GM18499 (cell line): Measurements from ENCODE around the gene KICS2.

ENCODE experiments used
- ATAC-seq: cut with Tn5 transposase; IDR thresholded peaks from one replicate; pipeline ENCODE4 v1.9.1; 2021; ENCODE audit warnings: moderate number of reproducible peaks; ENCODE audit not compliant: insufficient read depth, unreplicated experiment

KICS2 gene

DNA sequence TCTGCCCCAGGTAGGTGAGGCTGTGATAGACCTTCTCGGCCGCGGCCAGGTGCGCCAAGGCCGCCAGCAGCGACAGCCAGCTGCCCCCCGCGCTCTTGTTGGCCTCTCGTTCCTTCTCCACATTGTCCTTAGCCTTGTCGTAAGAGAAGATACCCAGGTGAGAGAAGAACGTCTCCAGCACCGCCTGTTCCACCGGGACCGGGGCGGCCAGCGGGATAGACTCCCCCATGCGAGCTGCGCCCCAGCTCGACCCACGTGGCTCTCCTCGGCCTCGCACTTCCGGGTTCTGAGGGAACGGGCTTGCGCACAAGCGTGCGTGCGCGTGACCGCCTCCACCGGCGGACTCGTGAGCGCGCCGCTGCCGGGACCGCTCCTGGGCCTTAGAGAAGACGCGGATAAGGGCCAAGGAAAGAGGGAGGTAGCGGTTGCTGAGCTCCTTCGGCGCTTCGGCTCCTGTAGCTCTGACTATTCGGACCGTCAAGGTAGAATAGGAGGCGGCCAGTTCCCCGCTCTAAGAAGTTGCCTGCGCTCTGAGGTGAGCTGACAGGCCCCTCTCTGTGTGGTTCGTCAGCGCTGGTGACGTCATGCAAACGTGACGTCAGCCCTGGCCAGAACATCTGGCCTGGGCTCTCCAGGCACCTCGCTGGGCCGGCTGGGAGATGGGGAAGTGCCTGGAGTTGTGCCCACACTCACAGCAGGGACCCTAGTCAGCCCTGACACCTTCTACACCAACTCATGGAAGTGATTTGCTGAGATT is at the start of gene KICS2:
Gene KICS2 (minus strand): TSS at position 288 of the 757 bp plus-strand sequence. CDS start 59 bp downstream, at position 229.
- ATAC-seq, result peak; percentile 88

- no peak for ATAC-seq
Measured at GRCh38 chr12:64270411-64270810, 48.3 kb upstream of the KICS2 start.

- no peak for ATAC-seq
Measured at GRCh38 chr12:64269161-64269560, 47.1 kb upstream of the KICS2 start.

- ATAC-seq, result no peak
Measured at GRCh38 chr12:64268409-64268808, 46.3 kb upstream of the KICS2 start.

- no peak for ATAC-seq
Measured at GRCh38 chr12:64265839-64266238, 43.7 kb upstream of the KICS2 start.

- no peak for ATAC-seq
Measured at GRCh38 chr12:64261813-64262212, 39.7 kb upstream of the KICS2 start.

DNA sequence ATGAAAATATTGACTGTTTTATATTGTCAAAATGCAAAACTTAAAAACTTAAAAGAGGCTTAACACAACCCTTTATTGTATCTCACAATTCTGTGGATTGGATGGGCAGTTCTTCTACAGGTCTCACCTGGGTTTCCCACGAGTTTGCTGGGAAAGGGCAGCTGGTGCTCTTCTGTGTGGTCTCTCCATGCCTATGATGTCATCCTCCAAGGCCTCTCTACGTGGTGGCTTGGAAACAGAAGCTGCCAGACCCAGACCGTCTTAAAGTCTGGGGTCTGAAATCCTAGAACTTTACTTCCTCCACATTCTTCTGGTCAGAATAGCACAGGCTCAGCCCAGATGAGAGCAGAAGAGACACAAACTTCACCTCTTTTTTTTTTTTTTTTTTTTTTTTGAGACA is 36.5 kb upstream of the KICS2 start:
- no peak for ATAC-seq

- ATAC-seq, result no peak
Measured at GRCh38 chr12:64256166-64256800, 34.2 kb upstream of the KICS2 start.

DNA sequence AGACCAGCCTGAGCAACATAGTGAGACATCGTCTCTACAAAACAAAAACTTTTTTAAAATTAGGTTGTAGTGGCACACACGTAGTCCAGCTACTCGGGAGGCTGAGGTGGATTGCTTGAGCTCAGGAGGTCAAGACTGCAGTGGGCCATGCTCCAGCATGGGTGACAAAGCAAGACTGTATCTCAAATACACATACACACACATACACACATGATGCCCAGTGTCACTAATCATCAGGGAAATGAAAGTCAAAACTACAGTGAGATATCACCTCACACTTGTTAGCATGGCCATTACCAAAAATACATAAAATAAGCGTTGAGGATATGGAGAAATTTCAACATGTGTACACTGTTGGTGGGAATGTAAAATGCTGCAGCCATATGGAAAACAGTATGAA is 33.2 kb upstream of the KICS2 start:
- ATAC-seq, result no peak

DNA sequence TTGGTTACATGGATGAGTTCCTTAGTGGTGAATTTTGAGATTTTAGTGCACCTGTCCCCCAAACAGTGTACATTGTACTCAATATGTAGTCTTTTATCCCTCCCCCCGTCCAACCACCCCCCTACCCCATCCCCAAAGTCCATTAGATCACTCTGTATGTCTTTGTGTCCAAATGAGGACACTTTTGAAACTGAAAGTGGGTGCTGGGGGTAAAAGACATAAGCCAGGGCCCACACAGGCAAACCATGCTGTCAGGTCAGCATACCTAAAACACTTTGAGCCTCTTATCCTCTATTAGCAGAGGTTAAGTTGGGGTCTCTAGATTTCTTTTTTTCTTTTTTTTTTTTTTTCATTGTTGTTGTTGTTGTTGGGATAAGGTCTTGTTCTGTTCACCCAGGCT is 31.3 kb upstream of the KICS2 start:
- no peak for ATAC-seq

GRCh38 chr12:64252681-64253080 is 30.6 kb upstream of the KICS2 start:
- ATAC-seq, result no peak

DNA sequence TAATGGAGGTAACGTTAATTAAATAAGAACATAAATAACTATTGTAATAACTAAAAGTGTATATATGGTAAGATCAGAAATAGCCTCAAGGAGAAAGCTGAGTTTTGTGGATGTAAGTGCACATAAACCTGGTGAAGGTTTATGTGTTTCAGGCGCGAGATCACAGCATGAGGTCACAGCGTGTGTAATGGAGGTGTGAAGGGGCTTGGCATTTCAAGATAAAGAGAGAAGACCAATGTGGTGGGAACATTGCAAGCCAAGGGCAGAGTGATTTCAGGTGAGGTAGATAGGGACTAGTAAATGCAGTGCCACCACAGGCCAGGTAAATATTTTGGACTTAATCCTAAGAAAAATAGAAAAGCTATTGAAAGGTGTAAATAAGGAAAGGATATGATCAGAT is 21.7 kb upstream of the KICS2 start:
- ATAC-seq, result no peak

DNA sequence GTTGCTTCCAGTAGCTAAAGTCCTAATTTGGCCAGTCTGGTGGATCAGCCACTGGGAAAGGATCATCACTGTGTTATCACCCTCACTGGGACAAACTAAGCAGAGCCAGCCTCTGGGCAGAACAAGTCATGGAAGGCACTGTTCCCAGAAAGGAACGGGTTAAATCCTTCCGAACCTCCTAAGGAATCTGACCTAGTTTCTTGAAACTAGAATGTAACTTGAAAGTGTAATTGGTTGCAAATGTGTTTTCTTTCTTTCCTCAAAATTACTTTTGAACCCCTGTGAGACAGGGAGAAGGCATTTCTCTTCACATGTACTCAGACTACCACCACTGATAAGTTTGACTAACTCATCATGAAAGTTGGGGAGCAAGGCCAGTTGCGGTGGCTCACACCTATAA is 18.7 kb upstream of the KICS2 start:
- no peak for ATAC-seq

DNA sequence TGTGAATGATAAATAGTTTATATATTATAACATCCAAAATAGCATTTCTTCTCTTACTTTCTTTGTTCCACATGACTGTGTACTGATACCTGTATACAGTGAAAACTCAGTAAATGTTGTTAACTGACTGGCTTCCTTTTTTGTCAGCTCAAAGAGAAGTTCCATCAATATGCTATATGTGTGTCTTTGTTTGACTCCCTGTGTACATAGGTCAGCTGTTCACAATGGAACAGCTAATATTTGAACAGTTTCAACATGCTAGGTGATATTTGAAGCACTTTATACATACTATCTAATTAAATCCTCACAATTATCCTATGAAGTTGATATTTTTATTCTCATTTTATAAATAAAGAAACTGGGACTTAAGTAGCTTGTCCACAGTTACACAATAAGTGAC is 15.3 kb upstream of the KICS2 start:
- no peak for ATAC-seq

- ATAC-seq, result no peak
Measured at GRCh38 chr12:64236549-64236948, 14.5 kb upstream of the KICS2 start.

DNA sequence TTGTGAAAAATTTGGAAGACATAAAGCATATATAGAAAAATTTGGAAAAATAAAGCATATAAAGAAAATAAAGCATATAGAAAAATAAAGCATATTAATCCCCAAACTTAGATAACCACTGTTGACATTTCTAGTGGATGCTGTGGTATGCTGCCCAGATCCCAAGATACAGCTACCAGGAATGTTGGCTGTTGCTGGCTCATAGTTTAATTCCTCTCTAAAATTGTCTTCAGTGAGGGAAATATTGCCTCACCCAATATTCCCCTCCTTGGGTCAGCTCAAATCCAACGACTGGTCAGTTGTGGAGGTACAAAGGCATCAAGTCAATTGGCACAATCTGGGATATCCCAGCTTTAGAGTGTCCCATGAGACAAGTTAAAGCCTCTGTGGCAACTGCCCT is 10.1 kb upstream of the KICS2 start:
- ATAC-seq, result no peak

DNA sequence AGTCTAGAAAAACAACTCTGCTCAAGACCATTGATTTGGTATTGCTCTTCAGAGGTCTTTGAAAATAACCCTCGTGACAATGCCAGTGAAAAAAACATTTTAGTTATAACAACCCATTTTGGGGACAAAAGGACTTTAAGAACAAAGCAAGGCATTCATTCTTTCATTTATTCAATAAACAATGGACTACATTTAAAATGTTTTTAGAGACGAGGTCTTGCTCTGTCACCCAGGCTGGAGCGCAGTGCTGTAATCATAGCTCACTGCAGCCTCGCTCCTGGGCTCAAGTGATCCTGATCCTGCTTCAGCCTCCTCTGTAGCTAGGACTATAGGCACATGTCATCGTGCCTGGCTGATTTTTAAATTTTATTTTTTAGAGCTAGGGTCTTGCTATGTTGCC is 7.7 kb upstream of the KICS2 start:
- ATAC-seq, result no peak

- ATAC-seq, result no peak
Measured at GRCh38 chr12:64229240-64229639, 7.1 kb upstream of the KICS2 start.

GRCh38 chr12:64225626-64226025 is 3.5 kb upstream of the KICS2 start:
- no peak for ATAC-seq

DNA sequence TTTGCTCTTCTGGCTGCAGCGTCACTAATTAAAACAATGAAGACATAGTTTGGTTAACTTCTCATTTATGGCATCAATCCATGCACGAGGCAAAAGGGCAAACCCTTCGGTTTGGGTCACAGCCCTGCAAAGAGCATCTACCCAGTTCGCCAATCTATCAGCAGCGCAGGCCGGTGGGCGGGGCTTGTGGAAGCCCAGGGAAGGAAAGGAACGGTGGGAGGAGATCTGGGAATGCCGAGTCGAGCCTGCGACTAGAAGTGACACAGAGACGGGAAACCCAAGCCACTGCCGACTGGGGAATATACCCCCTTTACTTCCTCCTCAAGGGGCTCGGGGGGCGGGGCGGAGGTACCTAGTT is 466 bp downstream of the KICS2 start:
- ATAC-seq, result peak; percentile 12

DNA sequence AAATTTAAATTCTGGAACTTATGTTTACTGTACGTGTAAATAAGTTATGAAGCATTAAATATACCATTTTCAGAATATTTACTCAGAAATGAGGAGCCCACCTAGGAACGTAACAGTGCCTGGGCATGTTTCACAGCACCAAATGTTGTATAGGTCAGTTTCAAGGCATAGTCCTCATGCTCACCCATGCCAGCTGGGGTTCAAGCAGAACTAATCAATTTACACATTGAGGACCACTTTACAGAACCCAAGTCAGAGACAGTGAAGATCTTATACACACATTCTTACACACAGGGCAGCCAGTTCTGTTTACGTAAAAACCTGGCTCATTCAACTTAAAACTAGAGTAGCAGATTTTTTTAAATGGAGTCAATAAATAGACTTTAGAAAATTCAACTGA is 2.0 kb downstream of the KICS2 start:
- no peak for ATAC-seq

DNA sequence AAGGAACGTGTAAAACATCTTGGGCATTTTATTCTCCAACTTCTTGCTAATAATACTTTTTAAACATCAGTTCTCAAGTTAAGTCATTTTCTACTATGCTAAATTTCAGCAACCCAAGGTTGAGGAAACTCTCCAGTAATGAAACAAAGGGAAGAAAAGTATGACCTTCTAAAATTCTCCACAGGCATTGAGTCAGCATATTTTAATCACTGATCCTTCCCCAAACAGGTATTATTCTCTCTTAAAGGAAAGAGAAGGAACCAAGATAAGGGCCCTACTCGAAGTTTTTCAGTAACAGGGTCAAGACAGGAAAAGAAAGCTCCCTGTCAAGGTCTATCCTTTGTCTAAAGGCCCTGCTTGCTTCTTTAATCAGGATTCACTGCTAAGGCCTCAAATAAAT is 3.0 kb downstream of the KICS2 start:
- ATAC-seq, result no peak
